Karpas-422 (cell line): Measurements from ENCODE around the gene TLK1. TPM values are rescaled to one million over a fixed set of nuclear protein-coding genes. Genes with fewer than 3 reads are reported as not detected.

Experiments
- DNase-seq: peaks from one replicate; pipeline ENCODE4 v3.0.0-alpha.2; 2015
- H2AFZ ChIP-seq: fragments of 200-600 bp; sonication (generic); 2 replicates; pipeline ENCODE4 v1.6.1; 2014; ENCODE audit warnings: antibody characterized with exemption, low read length, mixed read lengths
- H3K27ac ChIP-seq: fragments of 200-600 bp; sonication (generic); 2 replicates; pipeline ENCODE4 v1.5.1; 2014; ENCODE audit warnings: mild to moderate bottlenecking, low read length, moderate library complexity
- H3K27me3 ChIP-seq: fragments of 200-600 bp; sonication (generic); 2 replicates; pipeline ENCODE4 v1.6.1; 2014; ENCODE audit warnings: low read length, mixed read lengths
- H3K36me3 ChIP-seq: fragments of 200-600 bp; sonication (generic); 2 replicates; pipeline ENCODE4 v1.6.1; 2014; ENCODE audit warnings: low read length, mixed read lengths; ENCODE audit not compliant: insufficient read depth
- H3K4me1 ChIP-seq: fragments of 200-600 bp; sonication (generic); 2 replicates; pipeline ENCODE4 v1.6.1; 2014; ENCODE audit warnings: mild to moderate bottlenecking, low read length, mixed read lengths
- H3K4me2 ChIP-seq: fragments of 200-600 bp; sonication (generic); 2 replicates; pipeline ENCODE4 v1.6.1; 2014; ENCODE audit warnings: low read length, low read depth, mild to moderate bottlenecking; ENCODE audit not compliant: poor library complexity, severe bottlenecking
- H3K4me3 ChIP-seq: fragments of 200-600 bp; sonication (generic); 2 replicates; pipeline ENCODE4 v1.5.1; 2014; ENCODE audit warnings: mild to moderate bottlenecking, antibody characterized with exemption, low read length, mixed read lengths
- H3K79me2 ChIP-seq: fragments of 200-600 bp; sonication (generic); 2 replicates; pipeline ENCODE4 v1.6.1; 2014; ENCODE audit warnings: mild to moderate bottlenecking, low read length, mixed read lengths
- H3K9ac ChIP-seq: fragments of 200-600 bp; sonication (generic); 2 replicates; pipeline ENCODE4 v1.6.0; 2014; ENCODE audit warnings: low read length
- H3K9me2 ChIP-seq: fragments of 200-600 bp; sonication (generic), shearing (Covaris generic); replicated peaks from 2 replicates; pipeline ENCODE4 v1.6.0; 2014; ENCODE audit warnings: mild to moderate bottlenecking, low read length, moderate library complexity; ENCODE audit not compliant: insufficient read depth
- H3K9me3 ChIP-seq: fragments of 300-700, 200-600 bp; sonication (generic); 2 replicates; pipeline ENCODE4 v1.6.1; 2014; ENCODE audit warnings: low read length, mixed read lengths
- H4K20me1 ChIP-seq: fragments of 200-600 bp; sonication (generic); 2 replicates; pipeline ENCODE4 v1.6.1; 2014; ENCODE audit warnings: mild to moderate bottlenecking, antibody characterized with exemption, low read length, low read depth; ENCODE audit not compliant: insufficient read depth
- total RNA-seq: library from RNA; depleted of rRNA; stranded (reverse); fragments of >200 nt; shearing (Covaris generic); gene quantifications from 2 replicates; pipeline ENCODE4 v1.2.3, GENCODE V29; 2014; ENCODE audit warnings: low replicate concordance

Gene TLK1
- total RNA-seq, 1 experiment from 2014 or later: 22.8 TPM

DNA sequence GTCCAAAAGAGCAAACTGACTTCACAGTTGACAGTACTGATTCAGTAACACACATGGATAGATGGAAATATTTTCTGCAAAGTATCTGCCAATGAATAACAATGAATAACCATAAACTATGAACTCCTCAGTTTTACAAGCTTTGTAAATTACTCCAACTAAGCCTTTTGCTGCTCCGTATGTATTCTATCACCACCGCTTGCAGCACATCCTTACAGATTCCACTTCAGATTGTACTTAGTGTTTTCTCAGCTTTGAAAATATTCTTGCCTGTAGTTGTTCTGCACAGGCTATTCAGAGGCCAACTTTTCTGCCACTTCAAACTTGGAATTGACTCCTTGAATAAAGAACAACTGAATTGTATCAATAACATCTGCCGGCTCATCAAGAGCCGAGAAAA lies 36.2 kb downstream of the TLK1 start:
- Histone ChIP-seq H3K9ac (no peak overlapping the region), H4K20me1 (peaks cover 45% of the 10 kb centered on the region), H3K27me3 (no peaks in the 10 kb centered on the region), H3K79me2 (peaks cover 99% of the 10 kb centered on the region), H3K9me3 (no peaks in the 10 kb centered on the region), H3K36me3 (no peaks in the 10 kb centered on the region), H2AFZ (no peak overlapping the region), H3K4me3 (no peak overlapping the region), H3K9me2 (no peaks in the 10 kb centered on the region), H3K4me1 (peaks cover 41% of the 10 kb centered on the region), H3K4me2 (no peak overlapping the region), H3K27ac (no peak overlapping the region)
- no peak for DNase-seq

DNA sequence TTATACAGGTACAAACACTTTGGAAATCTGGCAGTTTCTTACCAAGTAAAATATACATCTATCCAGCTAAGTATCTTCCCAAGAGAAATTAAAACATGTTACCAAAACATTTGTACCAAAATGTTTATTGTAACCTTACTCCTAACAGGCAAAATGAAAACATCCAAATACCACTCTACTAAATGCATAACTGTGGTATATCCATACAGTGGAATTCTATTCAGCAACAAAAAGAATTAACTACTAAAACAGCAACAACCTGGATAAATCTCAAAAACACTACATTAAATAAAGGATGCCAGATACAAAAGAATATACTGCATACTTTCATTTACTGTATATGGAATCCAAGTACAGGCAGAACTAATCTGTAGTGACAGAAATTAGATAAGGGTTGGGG lies 51.1 kb downstream of the TLK1 start:
- Histone ChIP-seq H3K27me3 (no peaks in the 10 kb centered on the region), H3K4me3 (no peak overlapping the region), H3K27ac (no peak overlapping the region), H3K36me3 (peaks cover 9% of the 10 kb centered on the region; the same call in 1 of the 2 replicates), H4K20me1 (no peaks in the 10 kb centered on the region), H3K9ac (no peak overlapping the region), H3K79me2 (peaks cover 99% of the 10 kb centered on the region), H3K9me2 (no peaks in the 10 kb centered on the region), H3K4me2 (no peak overlapping the region), H2AFZ (no peak overlapping the region), H3K9me3 (no peaks in the 10 kb centered on the region), H3K4me1 (peaks cover 13% of the 10 kb centered on the region)
- no peak for DNase-seq

DNA sequence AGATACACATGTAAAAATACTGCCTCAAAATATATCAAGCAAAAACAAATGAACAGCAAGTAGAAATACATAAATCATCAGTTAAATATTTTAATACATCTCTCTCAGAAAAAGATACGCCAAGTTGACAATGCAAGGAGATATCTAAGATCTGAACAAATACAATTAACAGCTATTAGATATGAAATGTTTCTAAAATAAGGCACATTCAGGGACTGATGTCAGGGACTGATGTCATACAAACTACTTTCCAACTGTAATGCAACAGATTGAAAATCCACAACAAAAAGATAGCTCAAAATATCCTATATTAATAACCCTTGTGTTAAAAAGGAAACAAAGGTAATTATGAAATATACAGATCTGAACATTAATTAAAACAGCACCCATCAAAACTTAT lies 51.7 kb downstream of the TLK1 start:
- Histone ChIP-seq H2AFZ (no peak overlapping the region), H4K20me1 (no peaks in the 10 kb centered on the region), H3K4me3 (no peak overlapping the region), H3K79me2 (peaks cover 99% of the 10 kb centered on the region), H3K27me3 (no peaks in the 10 kb centered on the region), H3K9me3 (no peaks in the 10 kb centered on the region), H3K9me2 (no peaks in the 10 kb centered on the region), H3K27ac (no peak overlapping the region), H3K9ac (no peak overlapping the region), H3K4me2 (no peak overlapping the region), H3K4me1 (peaks cover 13% of the 10 kb centered on the region), H3K36me3 (peaks cover 5% of the 10 kb centered on the region; the same call in 1 of the 2 replicates)
- no peak for DNase-seq

DNA sequence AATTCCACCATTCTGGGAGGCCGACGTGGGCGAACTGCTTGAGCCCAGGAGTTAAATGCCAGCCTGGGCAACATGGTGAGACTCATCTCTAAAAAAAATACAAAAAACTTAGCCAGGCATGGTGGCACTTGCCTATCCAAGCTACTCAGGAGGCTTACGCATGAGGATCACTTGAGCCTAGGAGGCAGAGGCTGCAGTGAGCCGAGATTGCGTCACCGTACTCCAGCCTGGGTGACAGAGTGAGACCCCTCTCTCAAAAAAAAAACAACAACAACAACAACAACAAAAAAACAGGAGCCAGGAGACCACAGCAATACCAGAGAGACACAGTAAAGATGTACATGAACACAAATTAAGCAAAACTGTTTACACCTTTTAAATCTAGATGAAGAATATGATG lies 52.9 kb downstream of the TLK1 start:
- Histone ChIP-seq H3K4me2 (no peak overlapping the region), H4K20me1 (no peaks in the 10 kb centered on the region), H3K9me2 (no peaks in the 10 kb centered on the region), H3K36me3 (peaks cover 5% of the 10 kb centered on the region; the same call in 1 of the 2 replicates), H3K27ac (no peak overlapping the region), H3K4me1 (peaks cover 13% of the 10 kb centered on the region), H3K9ac (no peak overlapping the region), H3K27me3 (no peaks in the 10 kb centered on the region), H3K4me3 (no peak overlapping the region), H3K79me2 (peaks cover 97% of the 10 kb centered on the region), H3K9me3 (no peaks in the 10 kb centered on the region), H2AFZ (no peak overlapping the region)
- DNase-seq: no peak

DNA sequence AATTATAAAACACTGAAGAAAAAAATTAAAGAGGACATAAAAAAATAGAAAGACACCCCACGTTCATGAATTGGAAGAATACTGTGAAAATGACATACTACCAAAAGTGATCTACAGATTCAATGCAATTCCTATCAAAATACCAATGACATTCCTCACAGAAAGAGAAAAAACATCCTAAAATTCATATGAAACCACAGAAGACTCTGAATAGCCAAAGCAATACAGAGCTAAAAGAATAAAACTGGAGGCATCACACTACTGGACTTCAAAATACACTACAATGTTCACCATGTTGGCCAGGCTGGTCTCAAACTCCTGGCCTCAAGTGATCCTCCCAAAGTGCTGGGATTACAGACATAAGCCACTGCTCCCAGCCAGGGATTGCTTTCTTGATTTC lies 56.3 kb downstream of the TLK1 start:
- Histone ChIP-seq H4K20me1 (no peaks in the 10 kb centered on the region), H3K4me3 (no peak overlapping the region), H3K27ac (no peak overlapping the region), H3K9me2 (no peaks in the 10 kb centered on the region), H3K4me1 (peaks cover 13% of the 10 kb centered on the region), H3K9ac (no peak overlapping the region), H3K4me2 (no peak overlapping the region), H3K79me2 (peaks cover 96% of the 10 kb centered on the region), H2AFZ (no peak overlapping the region), H3K36me3 (peaks cover 9% of the 10 kb centered on the region; the same call in 1 of the 2 replicates), H3K9me3 (peaks cover 10% of the 10 kb centered on the region), H3K27me3 (no peaks in the 10 kb centered on the region)
- no peak for DNase-seq

DNA sequence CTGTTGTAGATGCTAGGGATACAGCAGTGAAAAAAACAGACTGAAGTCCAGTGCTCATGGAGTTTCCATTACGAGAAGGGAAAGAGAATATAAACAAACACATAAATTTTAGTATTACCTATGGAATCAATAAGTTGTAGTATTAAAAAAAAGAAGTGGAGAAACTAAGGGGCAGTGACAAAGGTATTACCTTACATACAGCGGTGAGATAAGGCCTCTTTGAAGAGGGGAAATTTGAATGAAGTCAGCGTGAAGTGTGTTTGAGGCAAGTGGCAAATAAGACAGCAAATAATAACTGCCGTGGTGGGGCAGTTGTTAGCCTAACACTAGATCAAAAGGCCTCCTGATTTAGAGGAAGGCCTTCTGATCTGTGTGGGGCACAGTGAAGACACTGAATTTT lies 57.9 kb downstream of the TLK1 start:
- DNase-seq: no peak
- Histone ChIP-seq H3K4me2 (no peak overlapping the region), H3K9me2 (no peaks in the 10 kb centered on the region), H3K79me2 (peaks cover 96% of the 10 kb centered on the region), H3K9me3 (peaks cover 18% of the 10 kb centered on the region), H4K20me1 (no peaks in the 10 kb centered on the region), H3K4me3 (no peak overlapping the region), H3K27me3 (no peaks in the 10 kb centered on the region), H3K9ac (no peak overlapping the region), H3K4me1 (peaks cover 13% of the 10 kb centered on the region), H2AFZ (no peak overlapping the region), H3K27ac (no peak overlapping the region), H3K36me3 (peaks cover 20% of the 10 kb centered on the region; the same call in 1 of the 2 replicates)

DNA sequence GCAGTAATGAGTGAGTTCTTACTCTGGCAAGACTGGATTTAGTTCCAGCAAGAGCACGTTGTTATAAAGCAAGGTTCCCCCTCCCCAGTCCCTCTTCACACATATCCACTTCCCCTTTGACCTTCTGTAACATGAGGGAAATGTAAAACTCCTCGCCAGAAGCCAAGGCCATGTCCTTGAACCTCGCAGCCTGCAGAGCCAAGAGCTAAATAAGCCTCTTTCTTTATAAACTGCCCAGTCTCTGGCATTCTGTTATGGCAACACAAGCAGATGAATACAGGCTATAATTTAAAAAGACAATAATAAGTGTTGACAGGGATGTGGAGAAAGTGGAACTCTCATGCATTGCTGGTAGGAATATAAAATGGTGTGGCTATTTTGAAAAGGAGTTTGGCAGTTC lies 60.3 kb downstream of the TLK1 start:
- no peak for DNase-seq
- Histone ChIP-seq H3K4me1 (no peaks in the 10 kb centered on the region), H3K27me3 (no peaks in the 10 kb centered on the region), H3K79me2 (peaks cover 96% of the 10 kb centered on the region), H3K9ac (no peak overlapping the region), H3K4me2 (no peak overlapping the region), H4K20me1 (no peaks in the 10 kb centered on the region), H3K4me3 (no peak overlapping the region), H3K9me2 (no peaks in the 10 kb centered on the region), H3K36me3 (peaks cover 20% of the 10 kb centered on the region; the same call in 1 of the 2 replicates), H3K27ac (no peak overlapping the region), H2AFZ (no peak overlapping the region), H3K9me3 (peaks cover 18% of the 10 kb centered on the region)

DNA sequence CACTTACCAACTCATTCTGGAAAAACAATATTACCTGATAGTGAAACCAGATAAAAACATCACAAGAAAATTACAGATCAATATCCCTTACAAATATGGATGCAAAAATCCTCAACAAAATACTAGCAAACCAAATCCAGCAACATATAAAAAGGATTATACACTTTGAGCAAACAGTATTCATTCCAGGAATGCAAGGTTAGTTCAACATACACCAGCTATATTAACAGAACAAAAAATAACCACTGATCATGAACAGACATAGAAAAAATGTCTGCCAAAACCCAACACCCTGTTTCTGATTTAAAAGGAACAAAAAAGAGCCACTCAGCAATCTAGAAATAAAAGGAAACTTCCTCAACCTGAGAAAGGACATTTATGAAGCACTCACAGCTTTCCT lies 62.1 kb downstream of the TLK1 start:
- Histone ChIP-seq H3K79me2 (peaks cover 97% of the 10 kb centered on the region), H3K9ac (no peak overlapping the region), H3K4me3 (no peak overlapping the region), H3K36me3 (peaks cover 20% of the 10 kb centered on the region; the same call in 1 of the 2 replicates), H3K9me2 (no peaks in the 10 kb centered on the region), H3K27me3 (no peaks in the 10 kb centered on the region), H3K9me3 (peaks cover 18% of the 10 kb centered on the region), H4K20me1 (no peaks in the 10 kb centered on the region), H2AFZ (no peak overlapping the region), H3K27ac (no peak overlapping the region), H3K4me1 (no peaks in the 10 kb centered on the region), H3K4me2 (no peak overlapping the region)
- no peak for DNase-seq
